A673 (cell line): Measurements from ENCODE around the gene PHF19.

Source experiments
- EZH2 ChIP-seq: fragments of 200-600 bp; sonication (generic); IDR thresholded peaks from 2 replicates; pipeline ENCODE4 v1.6.1; 2017; ENCODE audit warnings: borderline replicate concordance, low read depth, mild to moderate bottlenecking, mixed read lengths, antibody characterized with exemption, low read length; ENCODE audit not compliant: poor library complexity, severe bottlenecking
- TF ChIP-seq, protein P1 (sequence below): fragments of 300-800, 200-600 bp; sonication (generic); conservative IDR thresholded peaks from 2 replicates; pipeline ENCODE4 v1.5.1; 2017; ENCODE audit warnings: low read depth, mild to moderate bottlenecking, antibody characterized with exemption, low read length, moderate library complexity, mixed read lengths

DNA sequence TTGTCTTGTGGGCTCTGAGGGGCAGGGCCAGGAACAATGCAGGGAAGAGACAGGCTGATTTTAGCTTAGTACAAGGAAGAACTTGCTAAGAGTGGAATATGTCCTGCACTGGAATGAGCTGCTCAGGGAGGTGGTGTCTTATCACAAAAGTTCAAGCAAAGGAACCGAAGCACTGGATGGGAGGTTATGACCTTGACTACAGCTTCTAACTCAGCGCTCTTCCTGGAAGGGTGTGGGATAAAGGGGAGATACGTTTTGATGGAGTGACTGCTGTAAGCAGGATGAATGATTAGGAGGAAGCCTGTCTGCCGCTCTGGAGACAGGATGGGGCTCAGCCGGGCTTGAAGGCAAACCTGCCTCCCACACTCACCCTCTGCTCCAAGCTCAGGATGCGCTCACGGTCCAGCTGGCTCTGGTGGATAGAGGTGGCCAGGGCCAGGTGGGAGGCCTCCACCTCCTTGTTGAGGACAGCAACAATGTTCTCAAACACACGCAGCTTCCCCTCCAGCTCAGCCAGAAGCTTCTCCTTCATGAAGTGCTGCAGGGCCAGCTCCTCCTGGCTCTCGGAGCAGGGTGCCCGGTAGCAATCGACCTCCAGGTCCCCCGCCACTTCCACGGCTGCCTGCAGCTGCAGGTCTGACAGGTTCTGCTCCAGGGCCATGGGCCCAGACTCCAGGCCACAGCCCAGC is 36.1 kb upstream of the PHF19 start:
- TF ChIP-seq, protein P1, sequence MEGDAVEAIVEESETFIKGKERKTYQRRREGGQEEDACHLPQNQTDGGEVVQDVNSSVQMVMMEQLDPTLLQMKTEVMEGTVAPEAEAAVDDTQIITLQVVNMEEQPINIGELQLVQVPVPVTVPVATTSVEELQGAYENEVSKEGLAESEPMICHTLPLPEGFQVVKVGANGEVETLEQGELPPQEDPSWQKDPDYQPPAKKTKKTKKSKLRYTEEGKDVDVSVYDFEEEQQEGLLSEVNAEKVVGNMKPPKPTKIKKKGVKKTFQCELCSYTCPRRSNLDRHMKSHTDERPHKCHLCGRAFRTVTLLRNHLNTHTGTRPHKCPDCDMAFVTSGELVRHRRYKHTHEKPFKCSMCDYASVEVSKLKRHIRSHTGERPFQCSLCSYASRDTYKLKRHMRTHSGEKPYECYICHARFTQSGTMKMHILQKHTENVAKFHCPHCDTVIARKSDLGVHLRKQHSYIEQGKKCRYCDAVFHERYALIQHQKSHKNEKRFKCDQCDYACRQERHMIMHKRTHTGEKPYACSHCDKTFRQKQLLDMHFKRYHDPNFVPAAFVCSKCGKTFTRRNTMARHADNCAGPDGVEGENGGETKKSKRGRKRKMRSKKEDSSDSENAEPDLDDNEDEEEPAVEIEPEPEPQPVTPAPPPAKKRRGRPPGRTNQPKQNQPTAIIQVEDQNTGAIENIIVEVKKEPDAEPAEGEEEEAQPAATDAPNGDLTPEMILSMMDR: no peak
- no peak for TF ChIP-seq EZH2
